ENCODE measurements around the gene KCNJ15. TPM values are rescaled to one million over a fixed set of nuclear protein-coding genes. Genes with fewer than 3 reads are reported as not detected.
A peak's percentile ranks its signal among the peaks of the same experiment; 100 is the strongest.
"Not testable (repeated sequence)": the region's sequence is repeated elsewhere in the genome, so short reads cannot be mapped to it uniquely, and the experiment has no call there.

KCNJ15 gene
- total RNA-seq, 1 donor from 2014 or later: 0.51 TPM

- H3K4me3 Mint-ChIP-seq (ENCODE audit: unreplicated experiment): no peak overlapping the region
- peaks cover 43% of the 10 kb centered on the region for H3K9me3 Mint-ChIP-seq (ENCODE audit: unreplicated experiment)
- peaks cover 17% of the 10 kb centered on the region for H3K36me3 Mint-ChIP-seq (ENCODE audit: unreplicated experiment)
- H3K27ac Mint-ChIP-seq (ENCODE audit: unreplicated experiment): no peak overlapping the region
- no peak for DNase-seq (ENCODE audit: extremely low spot score, unreplicated experiment)
- H3K27me3 Mint-ChIP-seq (ENCODE audit: unreplicated experiment): no peaks in the 10 kb centered on the region
- TF ChIP-seq CTCF (IDR thresholded peaks at IDR 0.05): no peak
- H3K4me1 Mint-ChIP-seq (ENCODE audit: unreplicated experiment): no peaks in the 10 kb centered on the region
These were observed 28.3 kb upstream of the KCNJ15 start for GRCh38 chr21:38228537-38228936.

- no peak overlapping the region for H3K4me3 Mint-ChIP-seq (ENCODE audit: unreplicated experiment)
- no peaks in the 10 kb centered on the region for H3K27me3 Mint-ChIP-seq (ENCODE audit: unreplicated experiment)
- TF ChIP-seq CTCF (IDR thresholded peaks at IDR 0.05): no peak
- H3K9me3 Mint-ChIP-seq (ENCODE audit: unreplicated experiment): peaks cover 41% of the 10 kb centered on the region
- H3K36me3 Mint-ChIP-seq (ENCODE audit: unreplicated experiment): peaks cover 13% of the 10 kb centered on the region
- DNase-seq (ENCODE audit: extremely low spot score, unreplicated experiment): no peak
- H3K4me1 Mint-ChIP-seq (ENCODE audit: unreplicated experiment): no peaks in the 10 kb centered on the region
- no peak overlapping the region for H3K27ac Mint-ChIP-seq (ENCODE audit: unreplicated experiment)
These were observed 27.4 kb upstream of the KCNJ15 start for GRCh38 chr21:38229260-38229877.

GRCh38 chr21:38234395-38235142 lies 22.2 kb upstream of the KCNJ15 start:
- Mint-ChIP-seq H3K36me3 (ENCODE audit: unreplicated experiment) (peaks cover 10% of the 10 kb centered on the region), H3K9me3 (ENCODE audit: unreplicated experiment) (peaks cover 23% of the 10 kb centered on the region)

GRCh38 chr21:38235251-38235650 lies 21.5 kb upstream of the KCNJ15 start:
- H3K9me3 Mint-ChIP-seq (ENCODE audit: unreplicated experiment): peaks cover 20% of the 10 kb centered on the region
- H3K27ac Mint-ChIP-seq (ENCODE audit: unreplicated experiment): not testable (repeated sequence)

More at GRCh38 chr21:38234395-38235142, 22.2 kb upstream of the KCNJ15 start:
- H3K4me1 Mint-ChIP-seq (ENCODE audit: unreplicated experiment): peaks cover 26% of the 10 kb centered on the region
- no peak overlapping the region for H3K4me3 Mint-ChIP-seq (ENCODE audit: unreplicated experiment)
- no peak for DNase-seq (ENCODE audit: extremely low spot score, unreplicated experiment)
- H3K27me3 Mint-ChIP-seq (ENCODE audit: unreplicated experiment): no peaks in the 10 kb centered on the region
- no peak overlapping the region for H3K27ac Mint-ChIP-seq (ENCODE audit: unreplicated experiment)
- TF ChIP-seq CTCF (IDR thresholded peaks at IDR 0.05): no peak

GRCh38 chr21:38236232-38236631 lies 20.6 kb upstream of the KCNJ15 start:
- peak; percentile 41 for TF ChIP-seq CTCF (IDR thresholded peaks at IDR 0.05)
- DNase-seq (ENCODE audit: extremely low spot score, unreplicated experiment): no peak
- no peaks in the 10 kb centered on the region for H3K27me3 Mint-ChIP-seq (ENCODE audit: unreplicated experiment)
- H3K4me1 Mint-ChIP-seq (ENCODE audit: unreplicated experiment): peaks cover 43% of the 10 kb centered on the region
- H3K9me3 Mint-ChIP-seq (ENCODE audit: unreplicated experiment): peaks cover 14% of the 10 kb centered on the region
- no peak overlapping the region for H3K27ac Mint-ChIP-seq (ENCODE audit: unreplicated experiment)
- H3K4me3 Mint-ChIP-seq (ENCODE audit: unreplicated experiment): no peak overlapping the region
- H3K36me3 Mint-ChIP-seq (ENCODE audit: unreplicated experiment): peaks cover 4% of the 10 kb centered on the region

More at GRCh38 chr21:38235251-38235650, 21.5 kb upstream of the KCNJ15 start:
- H3K4me3 Mint-ChIP-seq (ENCODE audit: unreplicated experiment); DNase-seq (ENCODE audit: extremely low spot score, unreplicated experiment); H3K27me3 Mint-ChIP-seq (ENCODE audit: unreplicated experiment); H3K36me3 Mint-ChIP-seq (ENCODE audit: unreplicated experiment): not testable (repeated sequence)
- peaks cover 33% of the 10 kb centered on the region for H3K4me1 Mint-ChIP-seq (ENCODE audit: unreplicated experiment)

All from osteocyte (in vitro differentiated cells).